ENCODE results near the gene YWHAQ. TPM values are rescaled to one million over a fixed set of nuclear protein-coding genes. Genes with fewer than 3 reads are reported as not detected.

Gene YWHAQ
- total and polyA plus RNA-seq, 2 of the 4 experiments (the other 2 are of a cell fraction) = 196 to 255 TPM

DNA sequence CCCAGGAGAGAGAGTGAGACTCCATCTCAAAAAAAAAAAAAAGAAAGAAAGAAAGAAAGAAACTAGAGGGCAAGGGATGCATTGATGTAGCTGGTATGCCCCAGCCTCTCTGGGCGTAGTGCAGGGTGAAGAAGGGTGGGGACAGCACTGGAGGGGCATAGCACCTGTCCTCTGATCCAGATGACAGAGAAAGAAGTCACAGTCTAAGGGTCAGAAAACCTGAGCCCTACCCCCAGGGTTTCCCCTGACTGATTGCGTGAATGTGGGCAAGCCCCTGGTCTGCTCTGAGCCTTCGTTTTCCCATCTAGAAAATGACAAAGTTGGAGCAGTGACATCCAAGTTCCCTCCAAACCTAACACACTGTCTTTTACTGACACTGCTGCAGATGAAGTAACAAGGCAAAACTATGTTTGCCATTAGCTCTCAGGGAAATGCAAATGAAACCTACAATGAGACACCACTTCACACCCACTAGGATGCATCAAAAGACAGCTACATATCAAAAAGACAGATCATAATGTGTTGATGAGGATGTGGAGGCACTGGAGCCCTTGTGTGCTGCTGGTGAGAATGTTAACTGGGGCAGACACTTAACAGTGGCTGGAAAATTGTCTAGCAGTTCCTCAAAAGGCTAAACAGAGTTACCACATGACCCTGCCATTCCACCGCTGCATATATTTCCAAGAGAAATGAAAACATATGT is 19.5 kb upstream of the YWHAQ start:
- ChIA-PET CTCF (interaction anchor here (0.6 to 1.0 kb wide), 2 partner anchors 11 to 34 kb away, joined by 3 to 4 read pairs; no protein-coding TSS in a partner anchor), POLR2A (ENCODE audit: unreplicated experiment) (no interaction called here)
- H3K27me3 ChIP-seq (ENCODE audit: control insufficient read depth, insufficient read depth, low read length) = peaks cover 12% of the 10 kb centered on the region
- ATAC-seq (ENCODE audit: low read depth) (no peak), DNase-seq (no peak)
- in situ Hi-C loops (cut with MboI; ENCODE audit: low sequenced_read_pairs) (no loop called here), intact Hi-C loops (cut with micrococcal nuclease) (no loop called here), dilution Hi-C loops (cut with HindIII; ENCODE audit: low sequenced_read_pairs, unreplicated experiment) (no loop called here)
- BruUV-seq (replicated peaks) = no TSS peak
- no peak overlapping the region for H3K18ac ChIP-seq (ENCODE audit: low read depth, low read length)
- no peak overlapping the region for H2BK5ac ChIP-seq (ENCODE audit: low read depth, low read length, poor library complexity, severe bottlenecking)
- no peak overlapping the region for H2BK20ac ChIP-seq (ENCODE audit: low read depth, low read length)
- no peak overlapping the region for H3K56ac ChIP-seq (ENCODE audit: extremely low read depth, insufficient read depth, low read length)
- peak overlapping the region; percentile 28 for H2AFZ ChIP-seq (replicated peaks; ENCODE audit: low read length, poor library complexity)
- H3K14ac ChIP-seq (replicated peaks; ENCODE audit: low read depth, low read length) = no peak overlapping the region; the same call in 1 of the 2 replicates
- no peak overlapping the region for H2AK5ac ChIP-seq (ENCODE audit: low read depth, low read length)
- no peaks in the 10 kb centered on the region for H4K20me1 ChIP-seq (ENCODE audit: insufficient read depth, low read length)
- H4K8ac ChIP-seq (ENCODE audit: low read depth in 2 of 2, low read length in 2 of 2) = no peak overlapping the region
- H2BK15ac ChIP-seq (ENCODE audit: low read depth, low read length) = no peak overlapping the region
- TF ChIP-seq SMC3 (IDR thresholded peaks at IDR 0.05; ENCODE audit: low read depth, low read length) (no peak), NFE2L2 (IDR thresholded peaks at IDR 0.05; ENCODE audit: low read depth, low read length) (no peak), MAFK (IDR thresholded peaks at IDR 0.05; ENCODE audit: low read depth, low read length) (no peak), RCOR1 (IDR thresholded peaks at IDR 0.05; ENCODE audit: insufficient replicate concordance, low read length) (no peak)
- TF ChIP-seq, protein P1, sequence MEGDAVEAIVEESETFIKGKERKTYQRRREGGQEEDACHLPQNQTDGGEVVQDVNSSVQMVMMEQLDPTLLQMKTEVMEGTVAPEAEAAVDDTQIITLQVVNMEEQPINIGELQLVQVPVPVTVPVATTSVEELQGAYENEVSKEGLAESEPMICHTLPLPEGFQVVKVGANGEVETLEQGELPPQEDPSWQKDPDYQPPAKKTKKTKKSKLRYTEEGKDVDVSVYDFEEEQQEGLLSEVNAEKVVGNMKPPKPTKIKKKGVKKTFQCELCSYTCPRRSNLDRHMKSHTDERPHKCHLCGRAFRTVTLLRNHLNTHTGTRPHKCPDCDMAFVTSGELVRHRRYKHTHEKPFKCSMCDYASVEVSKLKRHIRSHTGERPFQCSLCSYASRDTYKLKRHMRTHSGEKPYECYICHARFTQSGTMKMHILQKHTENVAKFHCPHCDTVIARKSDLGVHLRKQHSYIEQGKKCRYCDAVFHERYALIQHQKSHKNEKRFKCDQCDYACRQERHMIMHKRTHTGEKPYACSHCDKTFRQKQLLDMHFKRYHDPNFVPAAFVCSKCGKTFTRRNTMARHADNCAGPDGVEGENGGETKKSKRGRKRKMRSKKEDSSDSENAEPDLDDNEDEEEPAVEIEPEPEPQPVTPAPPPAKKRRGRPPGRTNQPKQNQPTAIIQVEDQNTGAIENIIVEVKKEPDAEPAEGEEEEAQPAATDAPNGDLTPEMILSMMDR (conservative IDR thresholded peaks at IDR 0.05; ENCODE audit: low read depth, low read length) = no peak
- H3K4me2 ChIP-seq (ENCODE audit: low read depth, low read length) = no peak overlapping the region
- no peaks in the 10 kb centered on the region for H3K36me3 ChIP-seq (ENCODE audit: control insufficient read depth, insufficient read depth, low read length)
- no peak overlapping the region for H4K91ac ChIP-seq (ENCODE audit: insufficient read depth, low read depth, low read length)
- H3K9ac ChIP-seq (ENCODE audit: low read depth, low read length) = no peak overlapping the region
- H3K4me3 ChIP-seq (ENCODE audit: insufficient read depth, low read depth, low read length) = no peak overlapping the region
- H3K27ac ChIP-seq (ENCODE audit: insufficient read depth, low read length) = no peak overlapping the region
- H4K5ac ChIP-seq (ENCODE audit: low read depth, low read length) = no peak overlapping the region
- H2BK120ac ChIP-seq (ENCODE audit: low read depth, low read length) = no peak overlapping the region
- peaks cover 5% of the 10 kb centered on the region; the same call in 1 of the 2 replicates for H3K9me1 ChIP-seq (ENCODE audit: insufficient read depth, low read length)
- H2AK9ac ChIP-seq (replicated peaks; ENCODE audit: low read depth, low read length, poor library complexity) = no peak overlapping the region
- WGBS, 2 experiments (ENCODE audit: extremely low coverage in 2 of 2, insufficient read length in 1 of 2) = 75% methylated on average over 2 of the region's 4 CpGs; no CpG with 5 or more reads in 1 of the 2 experiments
- no peaks in the 10 kb centered on the region for H3K79me1 ChIP-seq (ENCODE audit: low read depth in 1 of 2, low read length in 2 of 2)
- H3K4ac ChIP-seq (ENCODE audit: low read depth, low read length) = no peak overlapping the region; the same call in 1 of the 2 replicates
- no peaks in the 10 kb centered on the region for H3K9me3 ChIP-seq (ENCODE audit: control insufficient read depth, insufficient read depth, low read length)
- peaks cover 9% of the 10 kb centered on the region for H3K4me1 ChIP-seq (ENCODE audit: control insufficient read depth, insufficient read depth, low read length)
- H3K23ac ChIP-seq (ENCODE audit: low read depth, low read length) = no peak overlapping the region
